Breast epithelium (tissue), 3 donors: ENCODE measurements around the gene UTS2R.

Source experiments
- POLR2A ChIP-seq: fragments of 450-650 bp; IDR thresholded peaks from one replicate; pipeline ENCODE4 v1.6.1; 2016; ENCODE audit warnings: antibody characterized with exemption, mild to moderate bottlenecking, moderate library complexity
- TF ChIP-seq, protein P1 (sequence below), 3 donors: fragments of 450-650 bp; IDR thresholded peaks; one replicate each; pipeline ENCODE4 v1.5.1; 2016 to 2017; ENCODE audit warnings: antibody characterized with exemption in 3 of 3, mild to moderate bottlenecking in 3 of 3, moderate library complexity in 3 of 3

DNA sequence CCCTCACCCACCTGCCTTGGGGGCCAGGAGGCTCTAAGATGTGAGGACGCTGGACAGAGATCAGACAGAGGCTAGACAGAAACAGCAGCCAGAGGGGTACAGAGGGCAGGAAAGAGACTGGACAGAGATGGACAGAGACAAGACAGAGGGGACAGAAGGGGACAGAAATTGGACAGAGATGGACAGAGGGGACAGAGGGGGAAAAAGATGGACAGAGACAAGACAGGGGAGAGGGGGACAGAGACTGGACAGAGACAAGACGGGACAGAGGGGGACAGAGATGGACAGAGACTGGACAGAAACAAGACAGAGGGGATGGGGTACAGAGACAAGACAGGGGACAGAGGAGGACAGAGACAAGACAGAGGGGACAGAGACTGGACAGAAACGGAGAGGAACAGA, 16.1 kb downstream of the UTS2R start:
- TF ChIP-seq POLR2A = no peak
- TF ChIP-seq, protein P1, sequence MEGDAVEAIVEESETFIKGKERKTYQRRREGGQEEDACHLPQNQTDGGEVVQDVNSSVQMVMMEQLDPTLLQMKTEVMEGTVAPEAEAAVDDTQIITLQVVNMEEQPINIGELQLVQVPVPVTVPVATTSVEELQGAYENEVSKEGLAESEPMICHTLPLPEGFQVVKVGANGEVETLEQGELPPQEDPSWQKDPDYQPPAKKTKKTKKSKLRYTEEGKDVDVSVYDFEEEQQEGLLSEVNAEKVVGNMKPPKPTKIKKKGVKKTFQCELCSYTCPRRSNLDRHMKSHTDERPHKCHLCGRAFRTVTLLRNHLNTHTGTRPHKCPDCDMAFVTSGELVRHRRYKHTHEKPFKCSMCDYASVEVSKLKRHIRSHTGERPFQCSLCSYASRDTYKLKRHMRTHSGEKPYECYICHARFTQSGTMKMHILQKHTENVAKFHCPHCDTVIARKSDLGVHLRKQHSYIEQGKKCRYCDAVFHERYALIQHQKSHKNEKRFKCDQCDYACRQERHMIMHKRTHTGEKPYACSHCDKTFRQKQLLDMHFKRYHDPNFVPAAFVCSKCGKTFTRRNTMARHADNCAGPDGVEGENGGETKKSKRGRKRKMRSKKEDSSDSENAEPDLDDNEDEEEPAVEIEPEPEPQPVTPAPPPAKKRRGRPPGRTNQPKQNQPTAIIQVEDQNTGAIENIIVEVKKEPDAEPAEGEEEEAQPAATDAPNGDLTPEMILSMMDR (IDR thresholded peaks at IDR 0.05) = no peak
